RWPE1 (cell line): ENCODE data around the gene B3GALT6.

Source experiments
- CTCF ChIA-PET: fragments of 350-600 bp; sonication (Branson Sonifier 250); formaldehyde crosslinking; extraction: SDS; loops from one replicate; lab custom pipeline; 2021; lab: Yijun Ruan, JAX
- POLR2A ChIA-PET: fragments of 400-600 bp; formaldehyde crosslinking; extraction: SDS; loops from one replicate; lab custom pipeline; 2020; ENCODE audit warnings: antibody characterized with exemption; ENCODE audit not compliant: low non-redundant PET; lab: Yijun Ruan, JAX
- DNase-seq: peaks from one replicate; pipeline ENCODE4 v3.0.0; 2012; ENCODE audit warnings: low spot score
- H3K27ac ChIP-seq: fragments of 450-650 bp; 2 replicates; pipeline ENCODE4 v1.5.1; 2017
- CTCF ChIP-seq: fragments of 450-650 bp; conservative IDR thresholded peaks from 2 replicates; pipeline ENCODE4 v1.5.1; 2017; ENCODE audit warnings: low read depth, mild to moderate bottlenecking

B3GALT6 gene

GRCh38 chr1:1239227-1239613, 7.2 kb downstream of the B3GALT6 start:
- ChIA-PET CTCF (interaction anchor here (0.5 to 1.7 kb wide), 4 partner anchors 16 to 117 kb away, joined by 3 to 11 read pairs (median 6); no protein-coding TSS in a partner anchor), POLR2A (interaction anchor here (1.1 kb wide), 1 partner anchor 12 kb away, joined by 4 read pairs; no protein-coding TSS in a partner anchor)
- DNase-seq: no peak
- H3K27ac ChIP-seq: peak overlapping the region; percentile 21; the same call in 1 of the 2 replicates
- TF ChIP-seq CTCF: no peak

- peak overlapping the region; percentile 21; the same call in 1 of the 2 replicates for H3K27ac ChIP-seq
- ChIA-PET POLR2A (interaction anchor here (1.1 kb wide), 1 partner anchor 11 kb away, joined by 4 read pairs; no protein-coding TSS in a partner anchor), CTCF (interaction anchor here (0.5 to 1.7 kb wide), 5 partner anchors 10 to 118 kb away, joined by 3 to 11 read pairs (median 6); no protein-coding TSS in a partner anchor)
- DNase-seq: no peak
- TF ChIP-seq CTCF: no peak
These were observed 7.7 kb downstream of the B3GALT6 start for GRCh38 chr1:1239614-1240347.

GRCh38 chr1:1240348-1240732, 8.3 kb downstream of the B3GALT6 start:
- DNase-seq: no peak
- H3K27ac ChIP-seq: no peak overlapping the region
- CTCF ChIA-PET: no interaction called here
- POLR2A ChIA-PET: interaction anchor here (1.1 kb wide), 1 partner anchor 10 kb away, joined by 4 read pairs; no protein-coding TSS in a partner anchor
- no peak for TF ChIP-seq CTCF

- peak; percentile 36 for DNase-seq
- peak overlapping the region; percentile 3; the same call in 1 of the 2 replicates for H3K27ac ChIP-seq
- POLR2A ChIA-PET: no interaction called here
- CTCF ChIA-PET: interaction anchor here (0.7 kb wide), 1 partner anchor 10 kb away, joined by 7 read pairs; no protein-coding TSS in a partner anchor
- TF ChIP-seq CTCF: no peak
These were observed 9.0 kb downstream of the B3GALT6 start for GRCh38 chr1:1240822-1241587.

- POLR2A ChIA-PET: interaction anchor here (0.6 kb wide), 1 partner anchor 275 kb away, joined by 3 read pairs; no protein-coding TSS in a partner anchor
- CTCF ChIA-PET: interaction anchor here (0.7 kb wide), 2 partner anchors 9 to 119 kb away, joined by 3 to 7 read pairs; no protein-coding TSS in a partner anchor
- H3K27ac ChIP-seq: no peak overlapping the region
- DNase-seq: no peak
- TF ChIP-seq CTCF: no peak
These were observed 9.7 kb downstream of the B3GALT6 start for GRCh38 chr1:1241588-1242219.
